OCI-LY1 (cell line): Measurements from ENCODE around the gene OR52A1.
"Not testable (repeated sequence)": the region's sequence is repeated elsewhere in the genome, so short reads cannot be mapped to it uniquely, and the experiment has no call there.

ENCODE experiments used
- H2AFZ ChIP-seq: fragments of 200-600 bp; sonication (generic), shearing (Covaris generic); 2 replicates; pipeline ENCODE4 v1.6.0; 2014; ENCODE audit warnings: antibody characterized with exemption, mild to moderate bottlenecking, low read length
- H3F3A ChIP-seq: fragments of 200-600 bp; sonication (generic), shearing (Covaris generic); 2 replicates; pipeline ENCODE4 v1.6.0; 2014; ENCODE audit warnings: mild to moderate bottlenecking, antibody characterized with exemption, low read length, moderate library complexity; ENCODE audit not compliant: insufficient read depth
- H3K27ac ChIP-seq: fragments of 200-600 bp; sonication (generic); 2 replicates; pipeline ENCODE4 v1.5.1; 2014; ENCODE audit warnings: low read length, mixed run types, mild to moderate bottlenecking, low read depth; ENCODE audit not compliant: poor library complexity, severe bottlenecking
- H3K27me3 ChIP-seq: fragments of 200-600 bp; sonication (generic); 2 replicates; pipeline ENCODE4 v1.6.0; 2014; ENCODE audit warnings: antibody characterized with exemption, mild to moderate bottlenecking, low read length, moderate library complexity; ENCODE audit not compliant: insufficient read depth
- H3K36me3 ChIP-seq: fragments of 200-600 bp; sonication (generic); 2 replicates; pipeline ENCODE4 v1.6.1; 2014; ENCODE audit warnings: mild to moderate bottlenecking, antibody characterized with exemption, low read length, moderate library complexity, mixed read lengths; ENCODE audit not compliant: insufficient read depth
- H3K4me1 ChIP-seq: fragments of 200-600 bp; sonication (generic); 2 replicates; pipeline ENCODE4 v1.5.1; 2014; ENCODE audit warnings: mild to moderate bottlenecking, low read length, moderate library complexity; ENCODE audit not compliant: insufficient read depth, severe bottlenecking
- H3K4me2 ChIP-seq: fragments of 200-600 bp; sonication (generic), shearing (Covaris generic); 2 replicates; pipeline ENCODE4 v1.6.1; 2014; ENCODE audit warnings: low read length
- H3K4me3 ChIP-seq: fragments of 200-600 bp; sonication (generic); 2 replicates; pipeline ENCODE4 v1.5.1; 2014; ENCODE audit warnings: low read length, low read depth, mild to moderate bottlenecking, mixed read lengths; ENCODE audit not compliant: poor library complexity, severe bottlenecking
- H3K79me2 ChIP-seq: fragments of 200-600 bp; shearing (Covaris generic); 2 replicates; pipeline ENCODE4 v1.6.1; 2016; ENCODE audit warnings: mixed run types, low read length, mixed read lengths; ENCODE audit not compliant: insufficient read depth
- H3K9ac ChIP-seq: fragments of 200-600 bp; sonication (generic), shearing (Covaris generic); 2 replicates; pipeline ENCODE4 v1.6.1; 2014; ENCODE audit warnings: mild to moderate bottlenecking, low read length, mixed read lengths
- H3K9me2 ChIP-seq: fragments of 200-600 bp; sonication (generic), shearing (Covaris generic); 2 replicates; pipeline ENCODE4 v1.6.1; 2014; ENCODE audit warnings: low read depth, mild to moderate bottlenecking, low read length, mixed read lengths
- H3K9me3 ChIP-seq: fragments of 200-600 bp; shearing (Covaris generic); 2 replicates; pipeline ENCODE4 v1.6.1; 2014; ENCODE audit warnings: low read length, mixed read lengths
- H4K20me1 ChIP-seq: fragments of 200-600 bp; sonication (generic), shearing (Covaris generic); 2 replicates; pipeline ENCODE4 v1.6.0; 2016; ENCODE audit warnings: mild to moderate bottlenecking, low read length; ENCODE audit not compliant: insufficient read depth
- CTCF ChIP-seq: fragments of 200-600 bp; sonication (generic), shearing (Covaris generic); IDR thresholded peaks from 2 replicates; pipeline ENCODE4 v1.5.1; 2017; ENCODE audit warnings: mild to moderate bottlenecking, antibody characterized with exemption, low read length, moderate library complexity, mixed read lengths
- EZH2 ChIP-seq: fragments of 200-600 bp; sonication (generic), shearing (Covaris generic); IDR thresholded peaks from 2 replicates; pipeline ENCODE4 v1.8.0; 2017; ENCODE audit warnings: borderline replicate concordance, mixed run types, mild to moderate bottlenecking, antibody characterized with exemption, low read length, moderate library complexity, mixed read lengths

Gene OR52A1

DNA sequence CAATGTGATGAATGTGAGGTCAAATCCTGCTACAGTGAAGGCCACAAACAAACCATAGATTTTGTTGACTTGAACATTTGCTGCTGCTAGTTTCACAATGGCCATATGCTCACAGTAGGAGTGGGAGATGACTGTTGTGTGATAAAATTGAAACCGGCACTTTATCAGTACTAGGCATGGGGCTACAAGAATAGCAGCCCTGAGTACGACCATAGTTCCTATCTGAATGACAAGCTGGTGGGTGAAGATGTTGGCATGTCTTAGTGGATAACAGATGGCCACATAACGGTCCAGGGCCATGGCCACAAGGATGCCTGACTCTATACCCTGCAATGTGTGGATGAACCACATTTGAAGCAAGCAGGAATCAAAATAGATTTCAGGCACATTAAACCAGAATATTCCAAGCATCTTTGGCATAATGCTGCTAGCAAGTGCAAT is 2.8 kb downstream of the OR52A1 start:
- Histone ChIP-seq H3F3A (no peaks in the 10 kb centered on the region), H3K4me1 (no peaks in the 10 kb centered on the region), H4K20me1 (no peaks in the 10 kb centered on the region), H3K36me3 (no peaks in the 10 kb centered on the region), H2AFZ (no peak overlapping the region), H3K79me2 (no peaks in the 10 kb centered on the region), H3K9me2 (no peaks in the 10 kb centered on the region), H3K9ac (no peak overlapping the region), H3K4me2 (no peak overlapping the region), H3K27me3 (no peaks in the 10 kb centered on the region), H3K4me3 (no peak overlapping the region), H3K9me3 (no peaks in the 10 kb centered on the region), H3K27ac (no peak overlapping the region)
- TF ChIP-seq CTCF (no peak), EZH2 (no peak)

DNA sequence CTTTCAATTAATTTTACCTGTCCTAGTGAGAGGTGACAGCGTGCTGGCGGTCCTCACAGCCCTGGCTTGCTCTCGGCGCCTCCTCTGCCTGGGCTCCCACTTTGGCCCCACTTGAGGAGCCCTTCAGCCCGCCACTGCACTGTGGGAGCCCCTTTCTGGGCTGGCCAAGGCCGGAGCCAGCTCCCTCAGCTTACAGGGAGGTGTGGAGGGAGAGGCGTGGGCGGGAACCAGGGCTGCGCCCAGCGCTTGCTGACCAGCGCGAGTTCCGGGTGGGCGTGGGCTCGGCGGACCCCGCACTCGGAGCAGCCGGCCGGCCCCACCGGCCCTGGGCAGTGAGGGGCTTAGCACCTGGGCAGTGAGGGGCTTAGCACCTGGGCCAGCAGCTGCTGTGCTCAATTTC is 10.4 kb downstream of the OR52A1 start:
- H3K4me3 ChIP-seq, H2AFZ ChIP-seq, H3K79me2 ChIP-seq, H3K36me3 ChIP-seq, H3F3A ChIP-seq, H3K27ac ChIP-seq, H4K20me1 ChIP-seq, H3K9me2 ChIP-seq, H3K9ac ChIP-seq, H3K27me3 ChIP-seq, H3K9me3 ChIP-seq, H3K4me1 ChIP-seq, H3K4me2 ChIP-seq: not testable (repeated sequence)

DNA sequence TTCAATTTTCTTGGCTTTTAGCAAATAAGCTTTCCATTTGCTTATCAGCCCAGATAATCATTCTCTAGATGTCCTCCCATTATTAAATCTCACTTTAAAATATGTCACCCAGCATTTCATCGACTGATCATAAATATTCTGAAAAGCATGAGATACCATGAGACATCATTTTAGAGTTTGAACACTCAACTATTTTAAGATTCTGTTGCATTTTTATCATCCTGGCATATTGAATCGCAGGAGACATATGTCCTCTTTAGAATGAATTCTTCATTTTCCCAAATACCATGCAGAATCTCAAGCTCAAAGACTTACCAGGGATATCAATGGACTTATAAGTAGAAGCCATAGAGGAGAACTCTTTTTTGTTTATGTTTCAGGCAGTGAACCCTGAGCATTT is 16.6 kb downstream of the OR52A1 start, which contains the start of gene OR52A5:
OR52A5 (minus strand) TSS at position 361 of the 400 bp plus-strand sequence. CDS start 5,714 bp downstream, outside the sequence.
- Histone ChIP-seq H3K4me2 (no peak within 1 kb of the TSS), H3K79me2 (no peaks in the 10 kb centered on the region), H3F3A (no peaks in the 10 kb centered on the region), H3K4me3 (no peak within 1 kb of the TSS), H3K27me3 (no peaks in the 10 kb centered on the region), H4K20me1 (no peaks in the 10 kb centered on the region), H3K27ac (no peak within 1 kb of the TSS), H3K9ac (no peak within 1 kb of the TSS), H2AFZ (no peak within 1 kb of the TSS), H3K9me2 (no peaks in the 10 kb centered on the region), H3K36me3 (no peaks in the 10 kb centered on the region), H3K9me3 (no peaks in the 10 kb centered on the region), H3K4me1 (no peaks in the 10 kb centered on the region)
- no peak for TF ChIP-seq EZH2
- no peak for TF ChIP-seq CTCF

DNA sequence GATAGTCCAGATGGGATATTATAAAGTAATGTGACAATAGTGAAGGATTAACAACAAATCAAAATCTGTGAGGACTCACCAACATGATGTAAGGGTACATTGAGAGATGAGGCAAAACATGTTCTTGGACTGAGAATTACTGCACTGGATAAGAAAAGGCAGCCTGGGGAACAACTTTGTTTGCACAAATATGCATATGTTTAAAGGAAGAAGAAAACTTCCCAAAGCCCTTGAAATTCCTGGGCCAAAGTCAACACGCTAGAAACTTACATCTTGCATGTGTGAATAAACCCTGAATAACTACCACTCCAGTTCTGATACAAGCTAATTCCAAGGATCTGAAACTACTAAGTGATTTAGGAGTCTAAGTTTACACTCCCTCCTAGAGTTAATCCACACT is 17.5 kb downstream of the OR52A1 start:
- H3K9me3 ChIP-seq: no peaks in the 10 kb centered on the region
- H3F3A ChIP-seq: no peaks in the 10 kb centered on the region
- TF ChIP-seq CTCF (no peak), EZH2 (no peak)
- no peak overlapping the region for H3K4me2 ChIP-seq
- H2AFZ ChIP-seq: no peak overlapping the region
- no peaks in the 10 kb centered on the region for H3K27me3 ChIP-seq
- H3K4me3 ChIP-seq: no peak overlapping the region
- no peak overlapping the region for H3K27ac ChIP-seq
- H3K9ac ChIP-seq: no peak overlapping the region
- H3K36me3 ChIP-seq: no peaks in the 10 kb centered on the region
- H3K79me2 ChIP-seq: no peaks in the 10 kb centered on the region
- H3K4me1 ChIP-seq: no peaks in the 10 kb centered on the region
- no peaks in the 10 kb centered on the region for H3K9me2 ChIP-seq
- no peaks in the 10 kb centered on the region for H4K20me1 ChIP-seq
